ENCODE data around the gene ERRFI1.

DNA sequence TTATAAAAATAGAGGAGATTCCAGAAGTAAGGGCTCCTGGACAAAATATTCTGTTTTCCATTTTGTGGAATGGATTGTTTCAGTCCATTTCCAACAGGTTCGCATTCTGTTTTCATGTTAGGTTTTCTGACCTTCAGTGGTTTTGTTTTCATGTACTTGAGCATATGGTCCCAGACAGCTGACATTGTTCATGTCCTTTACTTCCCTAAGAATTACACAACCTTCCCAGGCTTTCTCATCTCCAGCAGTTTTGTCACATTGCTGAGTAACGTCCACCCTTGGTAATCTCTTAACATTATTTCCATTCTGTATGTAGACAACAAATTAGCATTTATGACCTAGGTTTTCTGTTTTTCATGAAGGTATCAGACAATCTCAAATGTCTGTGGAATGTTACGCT lies 21.0 kb upstream of the ERRFI1 start:
- TF ChIP-seq, protein P1, sequence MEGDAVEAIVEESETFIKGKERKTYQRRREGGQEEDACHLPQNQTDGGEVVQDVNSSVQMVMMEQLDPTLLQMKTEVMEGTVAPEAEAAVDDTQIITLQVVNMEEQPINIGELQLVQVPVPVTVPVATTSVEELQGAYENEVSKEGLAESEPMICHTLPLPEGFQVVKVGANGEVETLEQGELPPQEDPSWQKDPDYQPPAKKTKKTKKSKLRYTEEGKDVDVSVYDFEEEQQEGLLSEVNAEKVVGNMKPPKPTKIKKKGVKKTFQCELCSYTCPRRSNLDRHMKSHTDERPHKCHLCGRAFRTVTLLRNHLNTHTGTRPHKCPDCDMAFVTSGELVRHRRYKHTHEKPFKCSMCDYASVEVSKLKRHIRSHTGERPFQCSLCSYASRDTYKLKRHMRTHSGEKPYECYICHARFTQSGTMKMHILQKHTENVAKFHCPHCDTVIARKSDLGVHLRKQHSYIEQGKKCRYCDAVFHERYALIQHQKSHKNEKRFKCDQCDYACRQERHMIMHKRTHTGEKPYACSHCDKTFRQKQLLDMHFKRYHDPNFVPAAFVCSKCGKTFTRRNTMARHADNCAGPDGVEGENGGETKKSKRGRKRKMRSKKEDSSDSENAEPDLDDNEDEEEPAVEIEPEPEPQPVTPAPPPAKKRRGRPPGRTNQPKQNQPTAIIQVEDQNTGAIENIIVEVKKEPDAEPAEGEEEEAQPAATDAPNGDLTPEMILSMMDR (IDR thresholded peaks at IDR 0.05) = no peak
- TF ChIP-seq POLR2A (IDR thresholded peaks at IDR 0.05) = no peak

All from uterus (tissue), 2 donors.